Measurements from ENCODE around the gene LRRC36.

LRRC36 gene

DNA sequence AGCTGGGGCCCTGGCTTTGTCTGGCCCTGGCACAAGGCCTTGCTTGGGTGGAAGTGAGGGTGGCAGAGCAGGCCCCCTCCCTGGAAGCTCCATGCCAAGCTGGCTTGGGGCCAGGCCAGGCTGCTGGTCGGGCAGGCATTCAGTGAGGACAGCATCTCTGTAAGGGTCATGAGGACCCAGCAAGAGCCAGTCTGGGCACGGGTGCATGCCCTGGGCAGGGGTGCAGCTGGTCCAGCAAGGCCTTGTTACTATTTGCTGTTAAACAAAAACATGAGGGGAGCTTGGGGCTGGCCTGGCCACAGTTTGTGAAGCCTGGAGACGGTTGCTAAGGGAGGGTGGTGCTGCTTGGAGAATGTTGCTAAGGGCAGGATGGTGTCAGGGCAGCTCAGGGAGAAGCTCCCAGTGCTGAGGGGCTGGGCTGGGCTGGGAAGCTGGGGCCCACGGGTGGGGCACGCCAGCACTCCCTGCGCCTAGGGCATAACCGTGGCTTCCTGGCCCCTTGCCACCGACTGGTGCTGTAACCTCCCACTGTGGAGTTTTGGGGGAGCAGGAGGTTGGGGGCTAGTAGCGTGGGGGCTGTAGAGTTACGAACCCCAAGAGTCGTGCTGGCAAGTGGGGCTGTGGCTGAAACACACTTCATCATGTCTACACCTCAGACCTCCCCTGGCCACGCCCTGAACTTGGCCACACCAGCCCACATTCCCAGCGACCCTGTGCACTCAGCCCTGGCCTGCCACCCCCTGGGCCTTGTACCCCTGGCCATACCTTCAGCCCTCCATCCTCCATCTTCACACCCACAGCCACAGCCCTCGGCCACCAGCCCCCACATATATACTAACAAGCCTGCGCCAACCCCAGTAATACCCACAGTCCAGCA is 65.0 kb downstream of the LRRC36 start (continued):
- TF ChIP-seq, protein P1, sequence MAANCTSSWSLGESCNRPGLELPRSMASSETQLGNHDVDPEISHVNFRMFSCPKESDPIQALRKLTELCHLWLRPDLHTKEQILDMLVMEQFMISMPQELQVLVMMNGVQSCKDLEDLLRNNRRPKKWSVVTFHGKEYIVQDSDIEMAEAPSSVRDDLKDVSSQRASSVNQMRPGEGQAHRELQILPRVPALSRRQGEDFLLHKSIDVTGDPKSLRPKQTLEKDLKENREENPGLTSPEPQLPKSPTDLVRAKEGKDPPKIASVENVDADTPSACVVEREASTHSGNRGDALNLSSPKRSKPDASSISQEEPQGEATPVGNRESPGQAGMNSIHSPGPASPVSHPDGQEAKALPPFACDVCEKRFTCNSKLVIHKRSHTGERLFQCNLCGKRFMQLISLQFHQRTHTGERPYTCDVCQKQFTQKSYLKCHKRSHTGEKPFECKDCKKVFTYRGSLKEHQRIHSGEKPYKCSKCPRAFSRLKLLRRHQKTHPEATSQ (tag by site-specific recombination; IDR thresholded peaks at IDR 0.05) = no peak

DNA sequence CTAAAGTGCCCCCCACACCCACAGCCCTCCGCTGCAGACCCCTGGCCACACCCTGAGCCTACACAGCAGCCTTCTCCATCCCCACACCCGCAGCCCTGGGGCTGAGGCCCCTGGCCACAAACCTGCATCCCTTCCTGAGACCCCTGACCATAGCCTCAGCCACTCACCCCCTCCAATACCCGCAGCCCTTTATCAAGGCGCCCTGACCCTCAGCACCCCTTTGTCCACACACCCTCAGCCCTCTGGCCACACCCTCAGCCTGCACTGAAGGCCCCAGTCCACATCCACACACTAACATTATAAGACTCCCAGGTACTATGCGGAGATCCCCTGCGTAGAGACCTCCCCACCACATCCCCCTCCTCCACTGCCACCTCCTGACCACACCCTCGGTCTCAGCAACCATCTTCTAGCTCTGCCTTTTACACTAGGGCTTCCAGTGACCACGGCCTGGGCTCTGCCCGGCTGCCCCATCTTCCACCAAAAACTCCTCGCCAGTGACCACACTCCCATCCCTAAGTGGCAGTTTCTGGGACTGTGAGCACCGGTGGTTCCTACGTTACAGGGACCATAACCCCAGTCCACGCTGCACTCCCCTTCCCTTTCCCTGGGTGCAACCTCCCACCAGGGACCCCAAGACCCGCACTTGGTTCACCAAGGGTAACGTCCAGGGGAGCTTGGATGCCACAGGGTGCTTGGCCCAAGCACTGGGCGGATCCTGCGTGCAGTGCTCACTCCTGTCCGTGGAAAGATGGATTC is 65.9 kb downstream of the LRRC36 start:
- TF ChIP-seq GLIS1 (tag by site-specific recombination; IDR thresholded peaks at IDR 0.05) = no peak
- TF ChIP-seq ZNF510 (tag by site-specific recombination; IDR thresholded peaks at IDR 0.05; ENCODE audit: insufficient replicate concordance) = no peak
- TF ChIP-seq, protein P2, sequence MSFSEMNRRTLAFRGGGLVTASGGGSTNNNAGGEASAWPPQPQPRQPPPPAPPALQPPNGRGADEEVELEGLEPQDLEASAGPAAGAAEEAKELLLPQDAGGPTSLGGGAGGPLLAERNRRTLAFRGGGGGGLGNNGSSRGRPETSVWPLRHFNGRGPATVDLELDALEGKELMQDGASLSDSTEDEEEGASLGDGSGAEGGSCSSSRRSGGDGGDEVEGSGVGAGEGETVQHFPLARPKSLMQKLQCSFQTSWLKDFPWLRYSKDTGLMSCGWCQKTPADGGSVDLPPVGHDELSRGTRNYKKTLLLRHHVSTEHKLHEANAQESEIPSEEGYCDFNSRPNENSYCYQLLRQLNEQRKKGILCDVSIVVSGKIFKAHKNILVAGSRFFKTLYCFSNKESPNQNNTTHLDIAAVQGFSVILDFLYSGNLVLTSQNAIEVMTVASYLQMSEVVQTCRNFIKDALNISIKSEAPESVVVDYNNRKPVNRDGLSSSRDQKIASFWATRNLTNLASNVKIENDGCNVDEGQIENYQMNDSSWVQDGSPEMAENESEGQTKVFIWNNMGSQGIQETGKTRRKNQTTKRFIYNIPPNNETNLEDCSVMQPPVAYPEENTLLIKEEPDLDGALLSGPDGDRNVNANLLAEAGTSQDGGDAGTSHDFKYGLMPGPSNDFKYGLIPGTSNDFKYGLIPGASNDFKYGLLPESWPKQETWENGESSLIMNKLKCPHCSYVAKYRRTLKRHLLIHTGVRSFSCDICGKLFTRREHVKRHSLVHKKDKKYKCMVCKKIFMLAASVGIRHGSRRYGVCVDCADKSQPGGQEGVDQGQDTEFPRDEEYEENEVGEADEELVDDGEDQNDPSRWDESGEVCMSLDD (tag by site-specific recombination; IDR thresholded peaks at IDR 0.05) = no peak
- TF ChIP-seq ZNF114 (tag by site-specific recombination; IDR thresholded peaks at IDR 0.05) = no peak
- no peak for TF ChIP-seq ZNF521 (tag by site-specific recombination; IDR thresholded peaks at IDR 0.05)
- TF ChIP-seq, protein P3, sequence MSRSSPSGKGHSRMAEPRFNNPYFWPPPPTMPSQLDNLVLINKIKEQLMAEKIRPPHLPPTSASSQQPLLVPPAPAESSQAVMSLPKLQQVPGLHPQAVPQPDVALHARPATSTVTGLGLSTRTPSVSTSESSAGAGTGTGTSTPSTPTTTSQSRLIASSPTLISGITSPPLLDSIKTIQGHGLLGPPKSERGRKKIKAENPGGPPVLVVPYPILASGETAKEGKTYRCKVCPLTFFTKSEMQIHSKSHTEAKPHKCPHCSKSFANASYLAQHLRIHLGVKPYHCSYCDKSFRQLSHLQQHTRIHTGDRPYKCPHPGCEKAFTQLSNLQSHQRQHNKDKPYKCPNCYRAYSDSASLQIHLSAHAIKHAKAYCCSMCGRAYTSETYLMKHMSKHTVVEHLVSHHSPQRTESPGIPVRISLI (tag by site-specific recombination; IDR thresholded peaks at IDR 0.05) = no peak
- TF ChIP-seq ZSCAN23 (tag by site-specific recombination; IDR thresholded peaks at IDR 0.05) = no peak
- no peak for TF ChIP-seq SCRT2 (tag by site-specific recombination; IDR thresholded peaks at IDR 0.05)
- no peak for TF ChIP-seq TCF7L2 (IDR thresholded peaks at IDR 0.05; ENCODE audit: borderline replicate concordance, low read depth, low read length)
- no peak for TF ChIP-seq ZNF341 (tag by site-specific recombination; IDR thresholded peaks at IDR 0.05; ENCODE audit: low read depth)
- TF ChIP-seq, protein P4, sequence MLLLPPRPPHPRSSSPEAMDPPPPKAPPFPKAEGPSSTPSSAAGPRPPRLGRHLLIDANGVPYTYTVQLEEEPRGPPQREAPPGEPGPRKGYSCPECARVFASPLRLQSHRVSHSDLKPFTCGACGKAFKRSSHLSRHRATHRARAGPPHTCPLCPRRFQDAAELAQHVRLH (tag by site-specific recombination; IDR thresholded peaks at IDR 0.05) = no peak
- Histone ChIP-seq H3K4me3 (ENCODE audit: low read depth, low read length) (peak overlapping the region; percentile 29; the same call in 1 of the 2 replicates), H3K9me3 (ENCODE audit: control insufficient read depth, insufficient read depth, low read depth, low read length) (no peaks in the 10 kb centered on the region), H3K4me1 (ENCODE audit: control insufficient read depth, insufficient read depth, low read length) (peaks cover 14% of the 10 kb centered on the region), H3K27ac (ENCODE audit: extremely low read depth, low read depth, low read length) (no peak overlapping the region), H3K36me3 (ENCODE audit: control insufficient read depth in 2 of 2, insufficient read depth in 1 of 2, low read length in 2 of 2) (no peaks in the 10 kb centered on the region)
- ChIA-PET POLR2A (interaction anchor here (1.2 kb wide), 1 partner anchor 10 kb away, joined by 3 read pairs; no protein-coding TSS in a partner anchor), CTCF (interaction anchor here (0.9 to 1.6 kb wide), 5 partner anchors 8 to 146 kb away, joined by 4 to 6 read pairs (median 5); partner anchors contain the start of genes KCTD19 and LRRC36)

DNA sequence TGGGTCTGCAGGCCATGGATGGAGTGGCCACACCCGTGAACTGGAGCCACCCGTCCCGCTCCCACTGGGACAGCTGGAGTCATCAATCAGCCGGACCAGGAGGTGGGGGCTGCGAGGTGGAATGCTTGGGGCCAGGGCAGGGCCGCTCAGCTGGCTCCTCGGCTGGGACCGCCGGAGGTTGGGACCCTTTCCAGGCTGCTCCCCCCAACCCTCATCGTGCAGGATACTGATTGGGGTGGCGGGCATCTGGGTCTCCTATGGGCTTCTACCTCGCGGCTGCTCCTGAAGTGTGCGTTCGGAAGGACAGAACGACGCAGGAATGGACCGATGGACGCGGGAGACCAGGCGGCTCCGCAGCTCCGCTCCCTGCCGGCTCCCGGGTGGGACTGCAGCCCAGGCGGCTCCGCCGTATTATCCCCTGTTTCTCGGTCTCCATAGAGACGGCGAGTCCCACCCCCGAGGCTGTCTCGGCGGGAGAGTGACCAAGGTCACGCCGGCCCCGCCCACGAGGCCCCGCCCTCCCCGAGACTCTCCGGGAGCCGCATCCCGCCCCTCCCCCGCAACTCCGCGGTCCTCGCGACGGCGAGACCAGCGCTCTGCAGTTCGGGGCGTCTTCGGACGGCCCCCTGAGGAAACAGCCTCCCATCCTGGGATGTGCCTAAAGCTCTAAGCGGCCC is 66.6 kb downstream of the LRRC36 start, which contains the start of gene TPPP3:
Gene TPPP3 (minus strand): TSS at position 388 of the 677 bp plus-strand sequence. CDS start 2,387 bp downstream, outside the sequence.
- ChIA-PET POLR2A (interaction anchor here (1.2 kb wide), 1 partner anchor 9 kb away, joined by 3 read pairs; no protein-coding TSS in a partner anchor), CTCF (interaction anchor here (0.6 to 1.6 kb wide), 11 partner anchors 8 to 147 kb away, joined by 3 to 6 read pairs (median 4); partner anchors contain the start of genes KCTD19 and LRRC36)
- Histone ChIP-seq H3K36me3 (ENCODE audit: control insufficient read depth in 2 of 2, insufficient read depth in 1 of 2, low read length in 2 of 2) (no peaks in the 10 kb centered on the region), H3K27ac (ENCODE audit: extremely low read depth, low read depth, low read length) (no peak within 1 kb of the TSS; the same call in 1 of the 2 replicates), H3K4me1 (ENCODE audit: control insufficient read depth, insufficient read depth, low read length) (peaks cover 14% of the 10 kb centered on the region), H3K9me3 (ENCODE audit: control insufficient read depth, insufficient read depth, low read depth, low read length) (no peaks in the 10 kb centered on the region), H3K4me3 (ENCODE audit: low read depth, low read length) (peak within 1 kb of the TSS; percentile 29)
- TF ChIP-seq, protein P5, sequence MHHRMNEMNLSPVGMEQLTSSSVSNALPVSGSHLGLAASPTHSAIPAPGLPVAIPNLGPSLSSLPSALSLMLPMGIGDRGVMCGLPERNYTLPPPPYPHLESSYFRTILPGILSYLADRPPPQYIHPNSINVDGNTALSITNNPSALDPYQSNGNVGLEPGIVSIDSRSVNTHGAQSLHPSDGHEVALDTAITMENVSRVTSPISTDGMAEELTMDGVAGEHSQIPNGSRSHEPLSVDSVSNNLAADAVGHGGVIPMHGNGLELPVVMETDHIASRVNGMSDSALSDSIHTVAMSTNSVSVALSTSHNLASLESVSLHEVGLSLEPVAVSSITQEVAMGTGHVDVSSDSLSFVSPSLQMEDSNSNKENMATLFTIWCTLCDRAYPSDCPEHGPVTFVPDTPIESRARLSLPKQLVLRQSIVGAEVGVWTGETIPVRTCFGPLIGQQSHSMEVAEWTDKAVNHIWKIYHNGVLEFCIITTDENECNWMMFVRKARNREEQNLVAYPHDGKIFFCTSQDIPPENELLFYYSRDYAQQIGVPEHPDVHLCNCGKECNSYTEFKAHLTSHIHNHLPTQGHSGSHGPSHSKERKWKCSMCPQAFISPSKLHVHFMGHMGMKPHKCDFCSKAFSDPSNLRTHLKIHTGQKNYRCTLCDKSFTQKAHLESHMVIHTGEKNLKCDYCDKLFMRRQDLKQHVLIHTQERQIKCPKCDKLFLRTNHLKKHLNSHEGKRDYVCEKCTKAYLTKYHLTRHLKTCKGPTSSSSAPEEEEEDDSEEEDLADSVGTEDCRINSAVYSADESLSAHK (tag by site-specific recombination; IDR thresholded peaks at IDR 0.05) = 0 out of 2 replicates have a peak, but pooled peaks have one; percentile 20
- TF ChIP-seq, protein P6, sequence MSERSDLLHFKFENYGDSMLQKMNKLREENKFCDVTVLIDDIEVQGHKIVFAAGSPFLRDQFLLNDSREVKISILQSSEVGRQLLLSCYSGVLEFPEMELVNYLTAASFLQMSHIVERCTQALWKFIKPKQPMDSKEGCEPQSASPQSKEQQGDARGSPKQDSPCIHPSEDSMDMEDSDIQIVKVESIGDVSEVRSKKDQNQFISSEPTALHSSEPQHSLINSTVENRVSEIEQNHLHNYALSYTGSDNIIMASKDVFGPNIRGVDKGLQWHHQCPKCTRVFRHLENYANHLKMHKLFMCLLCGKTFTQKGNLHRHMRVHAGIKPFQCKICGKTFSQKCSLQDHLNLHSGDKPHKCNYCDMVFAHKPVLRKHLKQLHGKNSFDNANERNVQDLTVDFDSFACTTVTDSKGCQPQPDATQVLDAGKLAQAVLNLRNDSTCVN (tag by site-specific recombination; optimal IDR thresholded peaks at IDR 0.05) = peak; percentile 12
- TF ChIP-seq ZIC2 (tag by site-specific recombination; IDR thresholded peaks at IDR 0.05) (0 out of 2 replicates have a peak, but pooled peaks have one; percentile 34), KLF8 (tag by site-specific recombination; IDR thresholded peaks at IDR 0.05) (no peak), ZNF555 (tag by site-specific recombination; conservative IDR thresholded peaks at IDR 0.05) (no peak), EGR2 (tag by site-specific recombination; IDR thresholded peaks at IDR 0.05; ENCODE audit: low read depth) (peak; percentile 17; the same call in 1 of the 2 replicates), KLF1 (tag by site-specific recombination; IDR thresholded peaks at IDR 0.05) (peak; percentile 81)
